Activated CD8-positive, alpha-beta memory T cell treated with anti-CD3 and anti-CD28 coated beads for 36 hours (primary cell): ENCODE results near the gene KIAA1958. TPM values are rescaled to one million over a fixed set of nuclear protein-coding genes. Genes with fewer than 3 reads are reported as not detected.

Source experiments
- CTCF ChIA-PET: fragments of 350-600 bp; sonication (Branson Sonifier 250); formaldehyde crosslinking; loops from one replicate; lab custom pipeline; 2021; ENCODE audit warnings: antibody characterized with exemption; lab: Charles Lee
- POLR2A ChIA-PET: fragments of 350-600 bp; sonication (Branson Sonifier 250); formaldehyde crosslinking; loops from one replicate; lab custom pipeline; 2021; ENCODE audit warnings: antibody characterized with exemption; lab: Charles Lee
- total RNA-seq, 2 experiments: library from RNA; stranded (reverse); gene quantifications; one replicate each; pipeline ENCODE4 v1.2.3, GENCODE V29; 2021

The KIAA1958 gene
- total RNA-seq, 2 experiments from 2014 or later: 7.8 to 8.2 TPM

- CTCF ChIA-PET: no interaction called here
- POLR2A ChIA-PET: interaction anchor here (0.6 kb wide), 1 partner anchor 312 kb away, joined by 4 read pairs; no protein-coding TSS in a partner anchor
These were observed 61.4 kb downstream of the KIAA1958 start for GRCh38 chr9:112548051-112548440.

GRCh38 chr9:112548836-112549595 lies 62.4 kb downstream of the KIAA1958 start:
- ChIA-PET POLR2A (no interaction called here), CTCF (no interaction called here)

- ChIA-PET POLR2A (no interaction called here), CTCF (no interaction called here)
These were observed 63.9 kb downstream of the KIAA1958 start for GRCh38 chr9:112550531-112550930.

DNA sequence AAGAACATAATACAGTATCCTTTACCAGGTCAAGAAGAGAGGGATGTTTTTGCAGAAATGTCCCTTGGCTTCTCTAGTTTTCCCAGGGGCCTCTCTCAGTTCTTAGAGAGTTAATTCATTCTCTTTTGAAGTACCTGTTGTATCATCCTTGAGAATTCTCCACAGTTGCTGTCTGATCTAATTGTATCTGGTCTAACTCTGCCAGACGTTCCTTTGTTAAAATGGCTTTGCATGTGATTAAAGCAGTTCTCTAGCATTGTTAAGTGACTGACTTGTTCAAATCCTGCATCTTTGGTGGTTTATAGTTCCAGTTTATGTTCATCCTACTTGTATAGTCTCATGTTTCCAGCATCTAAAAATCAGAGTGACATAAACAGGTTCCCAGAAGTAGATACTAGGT lies 65.0 kb downstream of the KIAA1958 start:
- POLR2A ChIA-PET: no interaction called here
- CTCF ChIA-PET: no interaction called here

DNA sequence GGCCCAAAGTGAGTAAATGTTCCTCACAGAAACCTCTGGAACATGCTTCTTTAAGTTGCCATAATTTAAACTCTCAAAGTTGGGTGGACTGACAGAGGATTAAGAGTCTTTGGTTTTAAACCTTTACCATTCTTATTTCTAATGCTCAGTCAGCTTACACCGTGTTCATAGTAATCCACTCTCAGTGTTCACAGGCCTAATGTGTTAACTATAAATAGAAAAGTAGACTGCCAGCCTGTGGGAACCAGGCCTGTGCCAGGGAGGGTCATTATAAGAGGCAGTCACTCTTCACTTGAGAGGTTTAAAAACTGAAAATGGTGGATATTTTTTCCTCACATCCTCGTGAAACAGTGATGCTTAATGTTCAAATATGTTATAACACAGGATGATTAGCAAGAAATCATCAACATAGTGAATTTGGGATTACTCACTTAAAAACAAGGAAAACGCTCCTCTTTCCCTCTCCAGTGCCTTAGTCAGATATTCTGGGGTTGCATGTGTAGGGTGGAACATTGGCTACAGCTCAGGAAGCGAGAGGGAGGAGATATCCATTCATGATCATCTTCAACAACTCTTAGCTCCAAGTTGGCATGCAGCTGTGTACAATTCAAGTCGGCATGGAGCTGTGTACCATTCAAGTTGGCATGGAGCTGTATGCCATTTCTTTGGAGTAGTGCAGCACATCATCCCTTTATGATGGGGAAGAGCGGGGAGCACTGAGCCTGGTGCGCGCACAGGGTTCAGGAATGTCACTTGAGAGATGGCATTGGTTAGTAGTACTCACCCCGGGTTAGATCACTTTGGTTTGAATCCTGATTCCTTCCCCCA lies 65.8 kb downstream of the KIAA1958 start:
- CTCF ChIA-PET: no interaction called here
- POLR2A ChIA-PET: no interaction called here

GRCh38 chr9:112553256-112553826 lies 66.7 kb downstream of the KIAA1958 start:
- CTCF ChIA-PET: interaction anchor here (0.5 kb wide), 1 partner anchor 37 kb away, joined by 5 read pairs; no protein-coding TSS in a partner anchor
- POLR2A ChIA-PET: no interaction called here

- ChIA-PET POLR2A (no interaction called here), CTCF (no interaction called here)
These were observed 67.9 kb downstream of the KIAA1958 start for GRCh38 chr9:112554516-112554915.

DNA sequence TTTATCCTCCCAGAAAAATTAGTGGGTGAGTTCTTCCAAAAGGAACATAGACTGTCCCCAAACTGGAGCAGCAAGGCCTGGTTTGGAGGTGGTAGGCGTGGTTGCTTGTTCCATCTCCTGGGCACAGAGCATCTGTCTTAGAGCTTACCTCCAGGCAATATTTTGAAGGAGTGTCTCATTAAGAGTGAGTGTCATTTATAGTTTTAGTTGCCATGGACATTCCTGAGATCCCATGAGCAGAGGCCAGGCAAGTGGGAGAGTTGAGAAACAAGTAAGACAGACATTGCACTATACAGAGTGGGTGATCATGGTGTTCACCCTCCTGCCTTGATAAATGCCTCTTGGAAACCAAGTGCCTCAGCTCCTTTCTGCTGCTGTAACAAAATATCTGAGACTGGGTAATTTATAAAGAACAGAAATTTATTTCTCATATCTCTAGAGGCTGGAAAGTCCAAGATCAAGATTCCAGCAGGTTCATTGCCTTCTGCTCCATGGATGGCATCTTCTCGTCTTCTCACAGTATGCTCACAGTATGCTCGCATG lies 68.5 kb downstream of the KIAA1958 start:
- POLR2A ChIA-PET: no interaction called here
- CTCF ChIA-PET: no interaction called here

DNA sequence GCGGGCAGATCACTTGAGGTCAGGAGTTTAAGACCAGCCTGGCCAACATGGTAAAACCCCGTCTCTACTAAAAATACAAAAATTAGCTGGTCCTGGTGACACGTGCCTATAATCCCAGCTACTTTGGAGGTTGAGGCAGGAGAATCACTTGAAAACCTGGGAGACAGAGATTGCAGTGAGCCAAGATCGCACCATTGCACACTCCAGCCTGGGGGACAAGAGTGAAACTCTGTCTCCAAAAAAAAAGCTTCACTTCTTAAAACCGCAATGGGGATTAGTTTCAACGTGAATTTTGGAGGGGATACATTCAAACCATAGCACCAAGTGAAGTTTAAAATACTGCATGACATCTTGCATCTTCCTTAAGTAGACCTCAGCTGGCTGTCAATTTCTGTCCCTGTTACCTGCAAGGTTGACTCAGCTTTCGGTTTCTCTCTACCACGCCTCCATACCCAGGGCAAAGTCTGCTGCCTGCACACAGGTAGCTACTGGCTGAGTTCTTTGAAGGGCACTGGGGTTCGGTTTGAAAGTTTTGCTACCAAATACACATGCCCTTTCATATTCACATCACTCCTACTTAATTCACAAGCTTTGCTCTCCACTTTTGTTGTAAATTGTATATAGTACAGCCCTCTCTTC lies 69.3 kb downstream of the KIAA1958 start:
- ChIA-PET CTCF (no interaction called here), POLR2A (no interaction called here)

GRCh38 chr9:112556497-112557442 lies 70.1 kb downstream of the KIAA1958 start:
- CTCF ChIA-PET: no interaction called here
- POLR2A ChIA-PET: no interaction called here

DNA sequence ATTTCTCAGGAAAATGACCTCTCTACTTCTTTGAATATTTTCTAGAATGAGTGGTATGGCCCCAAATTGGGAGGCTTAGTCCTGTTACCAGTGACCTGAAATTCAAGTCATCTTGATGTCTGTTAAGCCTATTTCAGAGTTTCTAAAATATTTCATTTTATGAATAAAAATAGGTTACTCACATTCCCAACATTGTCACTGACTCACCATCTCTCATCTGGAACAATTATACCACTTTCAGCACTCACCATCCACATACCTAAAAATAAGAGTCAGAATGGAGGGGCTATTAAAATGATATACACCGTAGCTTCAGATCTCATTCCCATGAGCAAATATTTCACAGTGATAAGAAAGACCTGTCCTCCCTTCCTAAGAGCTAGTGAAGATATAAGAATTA lies 71.8 kb downstream of the KIAA1958 start:
- ChIA-PET POLR2A (no interaction called here), CTCF (no interaction called here)

DNA sequence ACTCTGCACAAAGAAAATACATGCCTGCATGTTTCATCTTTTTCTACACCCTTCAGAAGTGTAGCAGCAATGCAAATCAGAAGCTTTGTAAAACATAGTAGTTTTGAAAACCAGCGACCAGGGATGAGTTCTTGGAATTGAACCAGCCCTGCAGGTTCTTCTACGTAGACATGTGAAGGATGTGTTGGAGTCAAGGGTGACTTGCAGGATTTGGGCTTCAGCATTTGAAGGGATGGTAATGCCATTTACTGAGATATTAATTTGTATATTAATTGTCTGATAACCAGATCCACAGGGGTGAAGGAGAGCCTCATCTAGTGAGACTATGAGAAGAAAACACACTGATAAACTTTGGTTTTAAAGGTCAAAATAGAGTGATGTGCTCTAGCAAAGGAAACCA lies 72.4 kb downstream of the KIAA1958 start:
- POLR2A ChIA-PET: no interaction called here
- CTCF ChIA-PET: no interaction called here

GRCh38 chr9:112559629-112560413 lies 73.2 kb downstream of the KIAA1958 start:
- ChIA-PET POLR2A (no interaction called here), CTCF (no interaction called here)

- POLR2A ChIA-PET: no interaction called here
- CTCF ChIA-PET: no interaction called here
These were observed 75.8 kb downstream of the KIAA1958 start for GRCh38 chr9:112562235-112562958.

- ChIA-PET CTCF (interaction anchor here (1.4 kb wide), 1 partner anchor 26 kb away, joined by 4 read pairs; no protein-coding TSS in a partner anchor), POLR2A (no interaction called here)
These were observed 82.6 kb downstream of the KIAA1958 start for GRCh38 chr9:112569186-112569585.

DNA sequence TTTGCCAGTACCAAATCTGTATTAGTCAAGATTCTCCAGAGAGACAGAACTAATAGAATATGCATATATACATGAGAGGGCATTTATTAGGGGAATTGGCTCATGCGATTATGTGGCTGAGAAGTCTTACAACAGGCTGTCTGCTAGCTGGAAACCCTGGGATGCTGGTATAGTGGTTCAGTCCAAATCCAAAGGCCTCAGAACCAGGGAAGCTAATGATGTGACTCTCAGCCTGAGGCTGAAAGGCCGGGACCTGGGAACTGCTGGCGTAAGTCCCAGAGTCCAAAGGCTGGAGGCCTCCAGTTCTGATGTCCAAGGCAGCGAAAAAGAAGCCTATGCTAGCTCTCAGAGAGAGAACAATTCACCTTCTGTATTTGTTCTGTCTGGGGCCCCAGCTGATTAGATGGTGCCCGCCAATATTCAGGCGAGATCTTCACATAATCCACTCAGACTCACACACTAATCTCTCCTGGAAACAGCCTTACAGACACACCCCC lies 84.1 kb downstream of the KIAA1958 start:
- CTCF ChIA-PET: no interaction called here
- POLR2A ChIA-PET: no interaction called here
